GM06990 (cell line): ENCODE data around the gene CCDC77.
A peak's percentile ranks its signal among the peaks of the same experiment; 100 is the strongest.
"Not testable (repeated sequence)": the region's sequence is repeated elsewhere in the genome, so short reads cannot be mapped to it uniquely, and the experiment has no call there.

Source experiments
- DNase-seq: peaks from one replicate; pipeline ENCODE4 v3.0.0-alpha.2; 2011; ENCODE audit not compliant: insufficient read length; ENCODE audit errors: extremely low read depth
- H3K27me3 ChIP-seq: replicated peaks from 2 replicates; pipeline ENCODE4 v1.6.0; 2011; ENCODE audit warnings: low read length; ENCODE audit not compliant: control insufficient read depth, insufficient read depth
- H3K36me3 ChIP-seq: 2 replicates; pipeline ENCODE4 v1.5.1; 2011; ENCODE audit warnings: low read length; ENCODE audit not compliant: control insufficient read depth, insufficient read depth
- H3K4me3 ChIP-seq: replicated peaks from 2 replicates; pipeline ENCODE4 v1.5.1; 2011; ENCODE audit warnings: low read depth, mild to moderate bottlenecking, control low read depth, low read length
- CTCF ChIP-seq: IDR thresholded peaks from 2 replicates; pipeline ENCODE4 v1.5.1; 2011; ENCODE audit warnings: low read length, control low read depth, mild to moderate bottlenecking, inconsistent platforms; ENCODE audit not compliant: insufficient read depth, poor library complexity, severe bottlenecking

The CCDC77 gene

DNA sequence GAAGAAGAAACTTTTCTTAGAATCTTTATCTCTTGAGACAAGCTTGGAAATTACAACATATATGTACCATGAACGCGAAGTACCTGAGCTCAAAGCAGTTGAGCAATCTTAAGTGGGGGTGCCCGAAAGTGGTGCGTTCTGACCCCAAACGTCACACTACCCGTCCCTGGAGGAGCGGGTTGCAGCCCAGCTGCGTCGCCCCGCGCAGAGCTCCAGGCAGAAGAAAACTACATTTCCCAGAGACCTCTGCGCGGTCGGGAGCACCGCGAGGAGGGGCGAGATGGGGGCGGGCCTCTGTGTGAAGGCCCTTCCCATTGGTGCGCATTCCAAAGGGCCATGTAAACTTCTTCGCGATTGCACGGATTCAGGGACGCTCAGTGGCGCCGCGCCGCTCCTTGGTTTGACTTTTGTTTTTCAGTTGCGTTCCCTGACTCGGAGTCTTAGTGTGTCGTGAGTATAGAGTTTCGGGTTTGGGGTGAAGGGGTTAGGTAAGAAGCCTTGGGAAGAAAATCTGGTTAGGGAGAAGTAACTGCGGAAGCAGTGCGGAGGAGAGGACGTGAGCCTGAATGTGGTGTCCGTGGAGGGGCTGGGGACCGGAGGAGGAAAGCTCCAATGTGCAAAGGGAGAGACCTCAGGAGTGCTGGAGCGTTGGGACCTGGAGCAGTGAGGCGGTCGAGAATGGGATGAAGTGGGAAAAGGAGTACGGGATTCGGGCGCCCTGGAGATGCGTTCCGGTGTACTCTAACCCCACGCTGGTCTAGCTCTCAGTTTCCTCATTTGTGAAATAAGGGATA is at the start of gene CCDC77:
TSS of gene CCDC77 (plus strand) at position 410 of the 794 bp plus-strand sequence. CDS start 7,740 bp downstream, outside the sequence.
- Histone ChIP-seq H3K36me3 (no peaks in the 10 kb centered on the region), H3K27me3 (no peaks in the 10 kb centered on the region), H3K4me3 (peak within 1 kb of the TSS; percentile 77)
- peak; percentile 27 for TF ChIP-seq CTCF
- DNase-seq: peak; percentile 93

- no peaks in the 10 kb centered on the region for H3K27me3 ChIP-seq
- no peak for TF ChIP-seq CTCF
- H3K4me3 ChIP-seq: no peak overlapping the region
- H3K36me3 ChIP-seq: peaks cover 9% of the 10 kb centered on the region
- DNase-seq: no peak
These were observed 45.0 kb upstream of the CCDC77 start for GRCh38 chr12:356276-356988.

GRCh38 chr12:359091-359490 is 42.4 kb upstream of the CCDC77 start:
- no peak for DNase-seq
- no peak for TF ChIP-seq CTCF
- Histone ChIP-seq H3K27me3 (no peaks in the 10 kb centered on the region), H3K4me3 (no peak overlapping the region), H3K36me3 (peaks cover 2% of the 10 kb centered on the region)

GRCh38 chr12:366820-367219 is 34.6 kb upstream of the CCDC77 start:
- Histone ChIP-seq H3K27me3 (no peaks in the 10 kb centered on the region), H3K36me3 (peaks cover 12% of the 10 kb centered on the region), H3K4me3 (no peak overlapping the region)
- no peak for DNase-seq
- no peak for TF ChIP-seq CTCF

DNA sequence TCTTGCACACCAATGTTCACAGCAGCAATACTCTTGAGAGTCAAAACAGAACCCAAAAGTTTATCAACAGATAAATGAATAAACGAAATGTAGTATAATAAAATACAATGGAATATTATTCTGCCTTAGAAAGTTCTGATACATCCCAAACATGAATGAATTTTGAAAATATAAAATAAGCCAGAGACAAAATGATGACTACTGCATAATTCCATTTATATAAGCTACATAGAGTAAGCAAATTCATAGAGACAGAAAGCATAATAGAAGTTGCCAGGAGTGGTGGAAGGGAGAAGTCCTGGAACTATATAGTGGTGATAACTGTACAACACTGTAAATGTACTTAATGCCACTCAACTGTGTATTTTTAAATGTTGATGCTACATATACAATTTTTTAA is 33.5 kb upstream of the CCDC77 start:
- no peak for DNase-seq
- Histone ChIP-seq H3K36me3 (peaks cover 12% of the 10 kb centered on the region), H3K4me3 (no peak overlapping the region), H3K27me3 (no peaks in the 10 kb centered on the region)
- no peak for TF ChIP-seq CTCF

DNA sequence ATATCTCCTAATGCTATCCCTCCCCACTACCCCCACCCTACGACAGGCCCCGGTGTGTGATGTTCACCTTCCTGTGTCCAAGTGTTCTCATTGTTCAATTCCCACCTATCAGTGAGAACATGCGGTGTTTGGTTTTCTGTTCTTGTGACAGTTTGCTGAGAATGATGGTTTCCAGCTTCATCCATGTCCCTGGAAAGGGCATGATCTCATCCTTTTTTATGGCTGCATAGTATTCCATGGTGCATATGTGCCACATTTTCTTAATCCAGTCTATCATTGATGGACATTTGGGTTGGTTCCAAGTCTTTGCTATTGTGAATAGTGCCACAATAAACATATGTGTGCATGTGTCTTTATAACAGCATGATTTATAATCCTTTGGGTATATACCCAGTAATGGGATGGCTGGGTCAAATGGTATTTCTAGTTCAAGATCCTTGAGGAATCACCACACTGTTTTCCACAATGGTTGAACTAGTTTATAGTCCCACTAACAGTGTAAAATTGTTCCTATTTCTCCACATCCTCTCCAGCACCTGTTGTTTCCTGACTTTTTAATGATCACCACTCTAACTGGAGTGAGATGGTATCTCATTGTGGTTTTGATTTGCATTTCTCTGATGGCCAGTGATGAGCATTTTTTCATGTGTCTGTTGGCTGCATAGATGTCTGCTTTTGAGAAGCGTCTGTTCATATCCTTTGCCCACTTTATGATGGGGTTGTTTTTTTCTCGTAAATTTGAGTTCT is 30.5 kb upstream of the CCDC77 start:
- H3K36me3 ChIP-seq, H3K27me3 ChIP-seq, H3K4me3 ChIP-seq, DNase-seq: not testable (repeated sequence)
